Loucy (cell line): ENCODE results near the gene GFRA1.

Source experiments
- CTCF ChIP-seq: fragments of 200-600 bp; sonication (generic); conservative IDR thresholded peaks from 2 replicates; pipeline ENCODE4 v1.5.1; 2014; ENCODE audit warnings: mild to moderate bottlenecking, antibody characterized with exemption, low read length
- EZH2phosphoT487 ChIP-seq: fragments of 200-600 bp; IDR thresholded peaks from 2 replicates; pipeline ENCODE4 v1.6.1; 2018; ENCODE audit warnings: antibody characterized with exemption, mild to moderate bottlenecking, moderate library complexity, borderline replicate concordance

- TF ChIP-seq CTCF (no peak), EZH2phosphoT487 (no peak)
These were observed 242.4 kb downstream of the GFRA1 start for GRCh38 chr10:116030576-116030975.
